GM12892 (cell line): ENCODE data around the gene PDZRN3.

Experiments
- POLR2A ChIP-seq: IDR thresholded peaks from 2 replicates; pipeline ENCODE4 v1.6.1; 2011; ENCODE audit warnings: low read depth, low read length, control low read depth
- TAF1 ChIP-seq: IDR thresholded peaks from 2 replicates; pipeline ENCODE4 v1.6.1; 2011; ENCODE audit warnings: low read depth, mild to moderate bottlenecking, control low read depth, low read length, borderline replicate concordance

GRCh38 chr3:73407577-73407976, 217.2 kb downstream of the PDZRN3 start:
- TF ChIP-seq TAF1: no peak
- TF ChIP-seq POLR2A: no peak
